Cortex of kidney (tissue), 1 donor: ENCODE data around the gene CASP12.

Experiments
- DNase-seq: peaks from one replicate; lab custom pipeline; 2025; lab: John Stamatoyannopoulos, UW

The CASP12 gene

DNA sequence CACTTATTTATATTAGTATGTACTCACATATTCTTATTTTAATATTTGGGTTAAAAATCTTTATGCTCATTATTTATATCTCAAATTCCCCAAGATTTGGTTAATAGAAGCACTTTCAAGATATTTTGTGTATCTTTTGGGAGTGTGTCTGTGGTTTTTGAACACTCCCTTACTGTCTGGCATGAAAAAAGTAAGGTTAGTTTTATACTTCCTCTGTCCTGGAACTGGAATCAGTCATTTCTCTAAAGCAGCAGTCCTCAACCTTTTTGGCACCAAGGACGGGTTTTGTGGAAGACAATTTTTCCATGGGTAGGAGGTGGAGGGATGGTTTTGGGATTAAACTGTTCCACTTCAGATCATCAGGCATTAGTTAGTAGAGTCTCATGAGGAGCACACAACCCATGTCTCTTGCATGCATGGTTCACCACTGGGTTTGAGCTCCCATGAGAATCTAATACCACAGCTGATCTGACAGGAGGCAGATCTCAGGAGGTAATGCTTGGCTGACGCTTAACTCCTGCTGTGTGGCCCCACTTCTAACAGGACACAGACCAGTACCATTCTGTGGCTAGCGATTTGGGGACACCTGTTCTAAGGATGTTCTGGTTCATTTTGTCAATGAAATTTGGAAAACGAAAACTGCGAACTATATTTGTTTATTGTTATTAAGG lies 60.2 kb downstream of the CASP12 start:
- DNase-seq, result no peak

DNA sequence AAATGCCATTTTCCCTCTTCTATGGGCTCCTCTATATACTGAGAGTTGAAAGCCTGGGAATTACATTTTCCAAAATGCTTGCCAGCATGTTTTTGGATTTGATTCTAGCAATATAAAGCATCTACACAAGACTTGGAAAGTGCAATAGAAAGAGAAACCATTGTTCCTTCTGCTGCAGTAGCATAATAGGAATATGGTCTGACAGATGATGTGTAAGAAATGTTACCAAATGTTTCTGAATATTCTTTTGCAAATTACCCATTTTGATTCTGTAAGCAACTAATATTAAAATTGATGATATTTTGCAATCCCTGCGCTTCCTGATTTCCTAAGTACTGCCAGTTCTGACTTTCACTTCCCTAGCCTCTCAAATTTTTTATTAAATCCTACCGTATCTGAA lies 61.6 kb downstream of the CASP12 start:
- no peak for DNase-seq
